Measurements from ENCODE around the gene DRD2. TPM values are rescaled to one million over a fixed set of nuclear protein-coding genes. Genes with fewer than 3 reads are reported as not detected.

The DRD2 gene
- total RNA-seq, 1 donor from 2014 or later: 0.08 TPM

DNA sequence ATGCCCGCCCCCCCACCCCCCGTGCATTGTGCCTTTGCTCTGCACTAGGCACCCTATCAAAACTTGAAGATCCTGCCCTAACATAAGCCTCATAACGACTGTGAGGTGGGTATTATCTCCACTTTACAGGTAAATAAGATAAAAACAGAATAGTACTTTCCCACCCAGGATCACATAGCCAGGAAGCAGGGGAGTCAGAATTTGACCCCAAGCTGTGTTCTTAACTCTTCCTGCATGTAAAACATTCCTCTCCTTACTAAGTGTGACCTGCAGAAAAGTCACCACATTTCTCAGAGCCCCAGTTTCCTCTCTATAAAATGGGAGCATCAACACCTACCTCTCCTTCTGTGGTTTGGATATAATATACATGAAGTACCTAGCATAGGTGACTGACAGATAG lies 105.8 kb downstream of the DRD2 start:
- no peak for ATAC-seq

- no peak for ATAC-seq
Measured at GRCh38 chr11:113365895-113366294, 109.3 kb downstream of the DRD2 start.

DNA sequence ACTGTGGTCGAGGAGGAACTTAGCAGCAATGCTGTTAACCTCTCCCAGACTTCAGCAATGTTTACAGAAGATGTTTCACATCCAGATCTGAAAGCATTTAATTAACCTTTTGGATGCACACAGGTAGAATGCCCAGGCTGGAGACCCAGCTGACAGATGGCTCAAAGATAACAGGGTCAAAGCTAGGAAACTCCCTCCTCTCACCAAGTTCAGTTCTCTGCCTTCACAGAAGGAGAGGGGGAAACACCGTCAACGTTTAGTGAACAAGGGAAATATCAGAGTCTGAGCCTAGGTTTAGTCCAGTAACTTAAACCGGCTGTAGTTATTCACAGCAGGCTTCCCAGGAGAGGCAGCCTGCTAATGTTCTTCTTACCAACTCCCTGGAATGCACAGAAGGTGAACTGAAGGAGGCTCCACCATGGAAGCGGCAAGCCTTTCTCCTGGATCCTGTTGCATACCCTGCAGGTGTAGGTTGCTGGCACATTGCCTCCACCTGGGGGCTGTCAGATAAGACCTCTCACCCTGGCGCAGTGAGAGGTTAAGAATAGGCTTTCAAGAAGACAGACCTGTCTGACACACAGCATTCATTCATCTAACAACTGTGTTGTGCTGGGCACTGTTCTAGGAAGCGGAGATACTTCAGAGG lies 111.1 kb downstream of the DRD2 start:
- ATAC-seq: no peak

- peak; percentile 31 for ATAC-seq
Measured at GRCh38 chr11:113363406-113363805, 111.8 kb downstream of the DRD2 start.

Other genes with a start within 250 kb of the DRD2 start
- gene TTC12, start 160.8 kb downstream of the DRD2 start, total RNA-seq: 11.8 TPM
- gene ANKK1, start 87.6 kb downstream of the DRD2 start, total RNA-seq: 0.72 TPM
- 0.40 TPM for gene TMPRSS5, start 230.9 kb upstream of the DRD2 start, total RNA-seq

Measured in esophagus mucosa (tissue), 1 donor.